Heart left ventricle (tissue), 16 donors: ENCODE results near the gene LSP1. TPM values are rescaled to one million over a fixed set of nuclear protein-coding genes. Genes with fewer than 3 reads are reported as not detected.

ENCODE experiments used
- ATAC-seq, 4 donors: fragments of 200-7000 bp; cut with Tn5 transposase; one replicate each; pipeline ENCODE4 v1.9.1; 2020 to 2022; ENCODE audit warnings: moderate library complexity in 4 of 4, mild to moderate bottlenecking in 3 of 4, moderate number of reproducible peaks in 1 of 4
- DNase-seq, 5 donors: peaks; one replicate each; pipeline ENCODE4 v3.0.0-alpha.2; 2020
- H3K27ac ChIP-seq, 12 donors: fragments of 200-600 bp; sonication (generic) in 4 of 12; one replicate each; pipeline versions ENCODE4 v1.5.0 to v1.8.0; 2016 to 2022; ENCODE audit warnings: mild to moderate bottlenecking in 2 of 12
- H3K27me3 ChIP-seq, 9 donors: fragments of 200-600 bp; sonication (generic) in 2 of 9; one replicate each; pipeline versions ENCODE4 v1.5.1 to v1.8.0; 2016 to 2022; ENCODE audit warnings: mild to moderate bottlenecking in 3 of 9
- H3K36me3 ChIP-seq, 9 donors: fragments of 200-600 bp; sonication (generic) in 2 of 9; one replicate each; pipeline versions ENCODE4 v1.5.0 to v1.8.0; 2018 to 2022; ENCODE audit warnings: mild to moderate bottlenecking in 2 of 9
- H3K4me1 ChIP-seq, 12 donors: fragments of 200-600 bp; sonication (generic) in 4 of 12; one replicate each; pipeline versions ENCODE4 v1.5.0 to v1.8.0; 2016 to 2022; ENCODE audit warnings: mild to moderate bottlenecking in 3 of 12
- H3K4me3 ChIP-seq, 12 donors: fragments of 200-600 bp; sonication (generic) in 4 of 12; one replicate each; pipeline versions ENCODE4 v1.5.0 to v1.8.0; 2017 to 2022; ENCODE audit warnings: mild to moderate bottlenecking in 9 of 12, moderate library complexity in 4 of 12
- H3K9me3 ChIP-seq, 12 donors: fragments of 200-600 bp; sonication (generic) in 4 of 12; one replicate each; pipeline versions ENCODE4 v1.5.0 to v1.8.0; 2016 to 2022; ENCODE audit warnings: mild to moderate bottlenecking in 1 of 12
- CTCF ChIP-seq, 12 donors: fragments of 200-600 bp; sonication (generic) in 4 of 12; IDR thresholded peaks; one replicate each; pipeline versions ENCODE4 v1.5.0 to v1.8.0; 2018 to 2022; ENCODE audit warnings: antibody characterized with exemption in 12 of 12, mild to moderate bottlenecking in 5 of 12
- POLR2A ChIP-seq, 2 donors: fragments of 450-650 bp; IDR thresholded peaks; one replicate each; pipeline ENCODE4 v1.6.1; 2017; ENCODE audit warnings: antibody characterized with exemption in 2 of 2, mild to moderate bottlenecking in 2 of 2, moderate library complexity in 2 of 2
- WGBS, 4 donors: extraction: QIAGEN DNeasy Blood & Tissue Kit in 2 of 4; methylation state at CpG; one replicate each; pipeline versions ENCODE4 v1.1.5 to v1.1.7; 2013 to 2018; 5-methylcytosine and 5-hydroxymethylcytosine counted together
- intact Hi-C, 10 donors: fragments of 100-400 bp; cut with DNase I; formaldehyde crosslinking; loops; one replicate each; pipeline versions ENCODE4 v1.11.1 to v1.14.2; 2022
- polyA plus RNA-seq, 2 donors: library from polyadenylated mRNA; stranded (reverse); fragments of 200-250 nt; gene quantifications; one replicate each; pipeline ENCODE4 v1.2.3, GENCODE V29; 2013
- total RNA-seq, 9 donors: library from RNA; depleted of rRNA in 2 of 9; stranded (reverse); fragments of >200 nt in 2 of 9; fragmentation: NEBNext Ultra II Directional in 3 of 9; extraction: Animal tissue kit (Norgen Biotek cat#: 25700) in 3 of 9; gene quantifications; one replicate each; pipeline versions ENCODE4 v1.1.0 to v1.2.4, GENCODE V29; 2016 to 2023
- donor health status: ischemic (EF 13 %, LVEDD 7.1; RV severe dilation, severe dysfunction).
- donor health status: healthy with polysubstance abuse.
- donor health status: DM: no; HTN: yes; CAD: no.
- donor health status: DM: no; HTN: no; CAD: no.
- donor health status: ischemic (EF 25% LVEDD 6.9; RV normal size, moderate dysfunction).
- donor health status: ischemic (EF 25% LVEDD 5.7; RV mildly dilated, moderate dysfunction).
- donor health status: healthy.
- donor health status: DM: yes; HTN: yes; CAD: no.
- donor health status: ischemic (EF 35%, LVEDD 5.7; RV mildly dilated, moderate dysfunction).
- donor health status: nonischemic (EF 11% LVEDD 7.7; RV severe dilation, severe dysfunction).
- donor health status: DM: yes; HTN: yes; CAD: no.
- donor health status: PGD.
- donor health status: ischemic (EF 29% LVEDD 5.4; RV normal size, mild dysfunction).
- donor health status: nonischemic (EF 23%, LVEDD 6.1; RV moderate dilation, normal function).

Gene LSP1
- total and polyA plus RNA-seq, 11 donors: 10.0 to 86.8 (median 16.4) TPM

- Histone ChIP-seq H3K27me3 (no peaks in the 10 kb centered on the region), H3K4me3 (no peak overlapping the region), H3K27ac (peak overlapping the region; percentile 54 to 87 (median 70)), H3K4me1 (peaks cover 0 to 60% (median 26%) of the 10 kb centered on the region in 12 donors), H3K9me3 (no peaks in the 10 kb centered on the region), H3K36me3 (no peaks in the 10 kb centered on the region)
- TF ChIP-seq POLR2A (IDR thresholded peaks at IDR 0.05) (no peak), CTCF (IDR thresholded peaks at IDR 0.05) (no peak)
- DNase-seq (peak in 1 of 5 donors; percentile 13), ATAC-seq (no peak)
- intact Hi-C loops: loop anchor here in 2 of 10 donors (5.0 to 10.0 kb wide), 3 partner anchors 46 to 234 kb away; partner anchors contain the start of gene KRTAP5-6 (in 1 of the 2)
- WGBS, 4 donors: 76 to 86% (median 81%) methylated on average over 5 to 13 of the region's 13 CpGs
These were observed 75.6 kb downstream of the LSP1 start for GRCh38 chr11:1928470-1928890.

- H3K36me3 ChIP-seq: no peaks in the 10 kb centered on the region
- WGBS, 4 donors: 89 to 95% (median 93%) methylated on average over 33 to 35 of the region's 35 CpGs
- no peak overlapping the region for H3K4me3 ChIP-seq
- no peak for TF ChIP-seq POLR2A (IDR thresholded peaks at IDR 0.05)
- no peak for TF ChIP-seq CTCF (IDR thresholded peaks at IDR 0.05)
- no peaks in the 10 kb centered on the region for H3K27me3 ChIP-seq
- H3K27ac ChIP-seq: peak overlapping the region in 6 of 12 donors; percentile 65 to 87 (median 66)
- peaks cover 0 to 56% (median 23%) of the 10 kb centered on the region in 12 donors for H3K4me1 ChIP-seq
- intact Hi-C loops: loop anchor here in 2 of 10 donors (5.0 to 10.0 kb wide), 3 partner anchors 47 to 234 kb away; partner anchors contain the start of gene KRTAP5-6 (in 1 of the 2)
- DNase-seq (peak in 1 of 5 donors; percentile 11), ATAC-seq (no peak)
- H3K9me3 ChIP-seq: no peaks in the 10 kb centered on the region
These were observed 76.1 kb downstream of the LSP1 start for GRCh38 chr11:1928891-1929541.

- no peaks in the 10 kb centered on the region for H3K9me3 ChIP-seq
- WGBS, 4 donors: 85 to 87% (median 85%) methylated on average over 24 to 25 of the region's 25 CpGs
- H3K36me3 ChIP-seq: no peaks in the 10 kb centered on the region
- H3K27me3 ChIP-seq: no peaks in the 10 kb centered on the region
- no peak for TF ChIP-seq POLR2A (IDR thresholded peaks at IDR 0.05)
- no peak for TF ChIP-seq CTCF (IDR thresholded peaks at IDR 0.05)
- no peak overlapping the region for H3K4me3 ChIP-seq
- H3K27ac ChIP-seq: peak overlapping the region in 8 of 12 donors; percentile 14 to 87 (median 53)
- intact Hi-C loops: loop anchor here in 3 of 10 donors (2.0 to 10.0 kb wide), 4 partner anchors 17 to 235 kb away; partner anchors contain the start of gene KRTAP5-6 (in 1 of the 3)
- DNase-seq (peak in 1 of 5 donors; percentile 25), ATAC-seq (no peak)
- peaks cover 0 to 55% (median 23%) of the 10 kb centered on the region in 12 donors for H3K4me1 ChIP-seq
These were observed 77.0 kb downstream of the LSP1 start for GRCh38 chr11:1929621-1930461.

GRCh38 chr11:1930462-1930830 lies 77.6 kb downstream of the LSP1 start:
- DNase-seq: no peak
- no peak for ATAC-seq
- WGBS, 4 donors: 66 to 84% (median 77%) methylated on average over 9 of the region's 9 CpGs
- Histone ChIP-seq H3K36me3 (no peaks in the 10 kb centered on the region), H3K27me3 (no peaks in the 10 kb centered on the region), H3K9me3 (no peaks in the 10 kb centered on the region), H3K4me3 (no peak overlapping the region), H3K27ac (peak overlapping the region in 11 of 12 donors; percentile 14 to 67 (median 54)), H3K4me1 (peaks cover 0 to 50% (median 23%) of the 10 kb centered on the region in 12 donors)
- TF ChIP-seq CTCF (IDR thresholded peaks at IDR 0.05) (no peak), POLR2A (IDR thresholded peaks at IDR 0.05) (no peak)
- intact Hi-C loops: loop anchor here in 1 of 10 donors (2.0 kb wide), 1 partner anchor 18 kb away; no protein-coding TSS in a partner anchor
